AG04450 (cell line): ENCODE results near the gene KRTAP10-8. TPM values are rescaled to one million over a fixed set of nuclear protein-coding genes. Genes with fewer than 3 reads are reported as not detected.
"Not testable (repeated sequence)": the region's sequence is repeated elsewhere in the genome, so short reads cannot be mapped to it uniquely, and the experiment has no call there.

Experiments
- CTCF ChIA-PET: fragments of 300-600, 350-600 bp; formaldehyde crosslinking; extraction: SDS; loops from one replicate; lab custom pipeline; 2022; ENCODE audit warnings: antibody characterized with exemption, inconsistent platforms; lab: Charles Lee
- POLR2A ChIA-PET: fragments of 350-600 bp; formaldehyde crosslinking; extraction: SDS; loops from one replicate; lab custom pipeline; 2021; ENCODE audit warnings: antibody characterized with exemption, inconsistent platforms; lab: Yijun Ruan, JAX
- DNase-seq: peaks from one replicate; pipeline ENCODE4 v3.0.0-alpha.2; 2011; ENCODE audit warnings: low read depth, low spot score
- H3K27ac ChIP-seq: one replicate; pipeline ENCODE4 v1.5.1; 2012; ENCODE audit warnings: low read depth, low read length, control low read depth
- H3K27me3 ChIP-seq: one replicate; pipeline ENCODE4 v1.6.0; 2012; ENCODE audit warnings: low read length; ENCODE audit not compliant: control insufficient read depth, insufficient read depth
- H3K4me3 ChIP-seq: 2 replicates; pipeline ENCODE4 v1.5.1; 2011; ENCODE audit warnings: mild to moderate bottlenecking, low read depth, low read length, control low read depth
- H3K9me3 ChIP-seq: 2 replicates; pipeline ENCODE4 v1.5.1; 2012; ENCODE audit warnings: low read length; ENCODE audit not compliant: control insufficient read depth, insufficient read depth
- CTCF ChIP-seq: IDR thresholded peaks from 2 replicates; pipeline ENCODE4 v1.5.1; 2011; ENCODE audit warnings: low read depth, low read length, control low read depth, inconsistent platforms
- polyA plus RNA-seq: library from polyadenylated mRNA; depleted of rRNA; stranded (reverse); fragments of >200 nt; gene quantifications from 2 replicates; pipeline ENCODE4 v1.2.3, GENCODE V29; 2011; rRNA removed

The KRTAP10-8 gene
- polyA plus RNA-seq, 1 experiment, result not detected

DNA sequence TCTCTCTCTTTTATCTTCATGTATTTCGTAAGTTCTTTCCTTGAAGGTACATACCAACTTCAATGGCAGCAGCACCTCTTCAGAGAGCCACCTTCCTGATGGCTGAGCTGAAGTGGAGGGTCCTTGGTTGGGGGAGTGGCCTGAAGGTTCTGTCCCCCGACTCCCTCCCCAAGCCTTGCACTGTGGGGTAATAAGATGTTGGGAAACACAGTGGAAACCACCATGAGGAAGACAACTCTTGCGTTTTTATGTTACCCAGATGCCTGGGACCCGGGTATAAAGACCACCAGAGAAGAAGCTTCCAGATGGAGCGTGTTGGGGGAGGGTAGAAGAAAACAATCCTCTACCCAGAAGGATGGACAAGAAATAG, 46.6 kb downstream of the KRTAP10-8 start:
- Histone ChIP-seq H3K27me3 (no peaks in the 10 kb centered on the region), H3K27ac (no peak overlapping the region), H3K4me3 (no peak overlapping the region), H3K9me3 (peaks cover 14% of the 10 kb centered on the region; the same call in 1 of the 2 replicates)
- ChIA-PET CTCF (no interaction called here), POLR2A (no interaction called here)
- no peak for TF ChIP-seq CTCF
- DNase-seq, result no peak

DNA sequence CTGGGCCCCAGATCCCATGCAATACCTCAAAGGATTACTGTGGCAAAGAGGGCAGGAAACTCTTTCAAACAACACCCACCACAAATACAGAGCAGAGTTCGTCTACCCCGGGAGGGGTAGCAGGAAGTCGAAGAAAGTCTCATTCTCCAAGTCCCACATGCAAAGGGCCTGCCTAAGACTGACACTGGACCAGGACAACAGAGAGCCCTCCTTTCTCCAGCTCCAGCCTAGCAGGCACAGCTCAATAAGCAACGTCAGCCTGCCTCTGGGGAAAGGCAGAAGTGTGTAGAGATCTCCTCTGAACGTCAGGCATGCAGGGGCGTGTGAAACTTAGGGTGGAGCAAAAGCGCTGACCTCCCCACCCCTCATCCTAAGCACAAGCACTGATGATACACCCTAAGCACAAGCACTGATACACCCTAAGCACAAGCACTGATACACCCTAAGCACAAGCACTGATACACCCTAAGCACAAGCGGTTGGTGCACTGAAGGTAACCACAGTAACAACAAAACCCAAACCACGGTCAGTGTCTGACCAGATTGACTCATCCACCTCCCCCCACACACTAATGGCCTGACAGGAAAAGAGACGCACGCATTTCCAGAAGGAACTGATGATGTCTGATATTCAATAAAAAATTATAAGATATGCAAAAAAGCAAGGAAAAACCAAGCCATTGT, 47.2 kb downstream of the KRTAP10-8 start:
- Histone ChIP-seq H3K27me3 (no peaks in the 10 kb centered on the region), H3K4me3 (no peak overlapping the region), H3K9me3 (peaks cover 9% of the 10 kb centered on the region; the same call in 1 of the 2 replicates), H3K27ac (no peak overlapping the region)
- DNase-seq, result no peak
- ChIA-PET POLR2A (no interaction called here), CTCF (no interaction called here)
- TF ChIP-seq CTCF, result no peak

DNA sequence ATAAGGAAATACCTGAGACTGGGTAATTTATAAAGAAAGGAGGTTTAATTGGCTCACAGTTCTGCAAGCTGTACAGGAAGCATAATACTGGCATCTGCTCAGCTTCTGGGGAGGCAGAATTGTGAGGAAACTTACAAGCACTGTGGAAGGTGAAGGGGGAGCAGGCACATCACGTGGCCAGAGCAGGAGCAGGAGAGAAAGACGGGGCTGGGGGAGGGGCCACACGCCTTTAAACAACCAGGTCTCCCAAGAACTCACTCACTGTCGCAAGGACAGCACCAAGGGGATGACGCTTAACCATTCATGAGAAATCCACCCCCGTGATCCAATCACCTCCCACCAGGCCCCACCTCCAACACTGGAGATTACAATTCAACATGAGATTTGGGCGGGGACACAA, 49.7 kb downstream of the KRTAP10-8 start:
- H3K4me3 ChIP-seq, DNase-seq, H3K27ac ChIP-seq, POLR2A ChIA-PET, H3K9me3 ChIP-seq, CTCF ChIA-PET, H3K27me3 ChIP-seq: not testable (repeated sequence)

Other genes with a start within 250 kb of the KRTAP10-8 start
- gene LRRC3, start 156.6 kb upstream of the KRTAP10-8 start, polyA plus RNA-seq, result 0.10 and 0.14 TPM in 2 replicates
- not detected in 2 replicates for gene KRTAP10-1, start 71.9 kb upstream of the KRTAP10-8 start, polyA plus RNA-seq
- not detected in 2 replicates for gene KRTAP10-2, start 60.6 kb upstream of the KRTAP10-8 start, polyA plus RNA-seq
- gene KRTAP10-3, start 53.3 kb upstream of the KRTAP10-8 start, polyA plus RNA-seq, result not detected in 2 replicates
- gene KRTAP10-4, start 38.4 kb upstream of the KRTAP10-8 start, polyA plus RNA-seq, result not detected in 2 replicates
- not detected in 2 replicates for gene KRTAP10-5, start 31.5 kb upstream of the KRTAP10-8 start, polyA plus RNA-seq
- gene KRTAP10-6, start 19.6 kb upstream of the KRTAP10-8 start, polyA plus RNA-seq, result not detected in 2 replicates
- gene KRTAP10-7, start 11.5 kb upstream of the KRTAP10-8 start, polyA plus RNA-seq, result not detected in 2 replicates
- gene KRTAP10-9, start 15.0 kb downstream of the KRTAP10-8 start, polyA plus RNA-seq, result not detected in 2 replicates
- gene KRTAP10-10, start 25.3 kb downstream of the KRTAP10-8 start, polyA plus RNA-seq, result not detected in 2 replicates
- gene KRTAP10-11, start 34.3 kb downstream of the KRTAP10-8 start, polyA plus RNA-seq, result not detected in 2 replicates
- gene KRTAP12-4, start 42.6 kb downstream of the KRTAP10-8 start, polyA plus RNA-seq, result not detected in 2 replicates
- gene KRTAP12-3, start 45.9 kb downstream of the KRTAP10-8 start, polyA plus RNA-seq, result not detected in 2 replicates
- gene KRTAP12-2, start 54.8 kb downstream of the KRTAP10-8 start, polyA plus RNA-seq, result not detected in 2 replicates
- not detected in 2 replicates for gene KRTAP12-1, start 70.1 kb downstream of the KRTAP10-8 start, polyA plus RNA-seq
- gene KRTAP10-12, start 85.1 kb downstream of the KRTAP10-8 start, polyA plus RNA-seq, result not detected in 2 replicates
- gene TSPEAR, start 99.5 kb downstream of the KRTAP10-8 start, polyA plus RNA-seq, result not detected in 2 replicates
- 60.9 and 62.2 TPM in 2 replicates for gene UBE2G2, start 189.7 kb downstream of the KRTAP10-8 start, polyA plus RNA-seq
- gene SUMO3, start 206.0 kb downstream of the KRTAP10-8 start, polyA plus RNA-seq, result 113 and 134 TPM in 2 replicates